Osteoblast (primary cell): ENCODE results near the gene NPEPL1. TPM values are rescaled to one million over a fixed set of nuclear protein-coding genes. Genes with fewer than 3 reads are reported as not detected.
"Not testable (repeated sequence)": the region's sequence is repeated elsewhere in the genome, so short reads cannot be mapped to it uniquely, and the experiment has no call there.

Source experiments
- DNase-seq: peaks from one replicate; pipeline ENCODE4 v3.0.0; 2011; ENCODE audit warnings: low spot score, mixed read lengths; ENCODE audit not compliant: insufficient read length; ENCODE audit errors: missing footprints
- H2AFZ ChIP-seq: 2 replicates; pipeline ENCODE4 v1.6.0; 2011; ENCODE audit warnings: mild to moderate bottlenecking, low read length
- H3K27ac ChIP-seq: 2 replicates; pipeline ENCODE4 v1.5.1; 2011; ENCODE audit warnings: mild to moderate bottlenecking, low read depth, low read length, moderate library complexity
- H3K27me3 ChIP-seq: 2 replicates; pipeline ENCODE4 v1.6.0; 2012; ENCODE audit warnings: mild to moderate bottlenecking, control low read depth, inconsistent platforms, low read length, moderate library complexity; ENCODE audit not compliant: insufficient read depth
- H3K36me3 ChIP-seq: 2 replicates; pipeline ENCODE4 v1.5.1; 2011; ENCODE audit warnings: mild to moderate bottlenecking, low read length, control low read depth, moderate library complexity; ENCODE audit not compliant: insufficient read depth
- H3K4me1 ChIP-seq: 2 replicates; pipeline ENCODE4 v1.5.1; 2011; ENCODE audit warnings: mild to moderate bottlenecking, low read length, control low read depth, moderate library complexity; ENCODE audit not compliant: insufficient read depth
- H3K4me2 ChIP-seq: 2 replicates; pipeline ENCODE4 v1.6.0; 2011; ENCODE audit warnings: mild to moderate bottlenecking, low read length; ENCODE audit not compliant: insufficient read depth
- H3K4me3 ChIP-seq: fragments of 200-600 bp; sonication (generic); 3 replicates; pipeline ENCODE4 v1.5.1; 2012; ENCODE audit warnings: mild to moderate bottlenecking, low read length, inconsistent platforms; ENCODE audit not compliant: insufficient read depth
- H3K79me2 ChIP-seq: 2 replicates; pipeline ENCODE4 v1.6.0; 2012; ENCODE audit warnings: mild to moderate bottlenecking, low read length, control low read depth, inconsistent platforms; ENCODE audit not compliant: insufficient read depth
- H3K9me3 ChIP-seq: 2 replicates; pipeline ENCODE4 v1.5.1; 2011; ENCODE audit warnings: low read depth, low read length, control low read depth
- H4K20me1 ChIP-seq: 2 replicates; pipeline ENCODE4 v1.6.0; 2012; ENCODE audit warnings: mild to moderate bottlenecking, low read length, control low read depth; ENCODE audit not compliant: insufficient read depth
- CTCF ChIP-seq: IDR thresholded peaks from 2 replicates; pipeline ENCODE4 v1.5.1; 2011; ENCODE audit warnings: mild to moderate bottlenecking, low read depth, low read length, moderate library complexity; ENCODE audit errors: extremely low read depth
- total RNA-seq: library from RNA; depleted of rRNA; stranded (reverse); fragments of >200 nt; gene quantifications from 2 replicates; pipeline ENCODE4 v1.2.3, GENCODE V29; 2012

The NPEPL1 gene
- total RNA-seq, 1 donor: 29.7 TPM

GRCh38 chr20:58749979-58750378, 57.4 kb downstream of the NPEPL1 start:
- Histone ChIP-seq H3K36me3 (no peaks in the 10 kb centered on the region), H3K4me2 (no peak overlapping the region), H3K27ac (no peak overlapping the region), H3K27me3 (peaks cover 23% of the 10 kb centered on the region), H3K9me3 (no peaks in the 10 kb centered on the region), H3K4me1 (peaks cover 10% of the 10 kb centered on the region), H3K4me3 (no peak overlapping the region), H4K20me1 (no peaks in the 10 kb centered on the region), H2AFZ (no peak overlapping the region), H3K79me2 (no peaks in the 10 kb centered on the region)
- DNase-seq: no peak
- no peak for TF ChIP-seq CTCF

- H3K4me1 ChIP-seq: peaks cover 10% of the 10 kb centered on the region
- H3K4me3 ChIP-seq, DNase-seq, H3K9me3 ChIP-seq, H3K27ac ChIP-seq, H3K4me2 ChIP-seq, H3K36me3 ChIP-seq, H4K20me1 ChIP-seq, H2AFZ ChIP-seq, H3K79me2 ChIP-seq: not testable (repeated sequence)
- peaks cover 23% of the 10 kb centered on the region for H3K27me3 ChIP-seq
Measured at GRCh38 chr20:58750706-58751105, 58.1 kb downstream of the NPEPL1 start.

GRCh38 chr20:58751979-58752378, 59.4 kb downstream of the NPEPL1 start:
- TF ChIP-seq CTCF: no peak
- Histone ChIP-seq H3K4me1 (peaks cover 4% of the 10 kb centered on the region), H3K4me3 (no peak overlapping the region), H3K27me3 (peaks cover 23% of the 10 kb centered on the region), H3K36me3 (no peaks in the 10 kb centered on the region), H3K79me2 (no peaks in the 10 kb centered on the region), H2AFZ (no peak overlapping the region), H3K4me2 (no peak overlapping the region), H3K27ac (no peak overlapping the region), H4K20me1 (no peaks in the 10 kb centered on the region), H3K9me3 (no peaks in the 10 kb centered on the region)
- DNase-seq: no peak

GRCh38 chr20:58752565-58752964, 60.0 kb downstream of the NPEPL1 start:
- H3K4me2 ChIP-seq: no peak overlapping the region
- no peak overlapping the region for H2AFZ ChIP-seq
- H4K20me1 ChIP-seq: no peaks in the 10 kb centered on the region
- H3K9me3 ChIP-seq: no peaks in the 10 kb centered on the region
- no peak for DNase-seq
- H3K4me1 ChIP-seq: no peaks in the 10 kb centered on the region
- H3K36me3 ChIP-seq: no peaks in the 10 kb centered on the region
- H3K27me3 ChIP-seq: peaks cover 18% of the 10 kb centered on the region
- H3K27ac ChIP-seq: no peak overlapping the region
- H3K4me3 ChIP-seq: no peak overlapping the region
- no peak for TF ChIP-seq CTCF
- H3K79me2 ChIP-seq: no peaks in the 10 kb centered on the region
